Suprapubic skin (tissue), 4 donors: ENCODE data around the gene MSANTD2.

Experiments used
- POLR2A ChIP-seq, 2 donors: fragments of 450-650 bp; IDR thresholded peaks; one replicate each; pipeline ENCODE4 v1.6.1; 2017; ENCODE audit warnings: antibody characterized with exemption in 2 of 2, mild to moderate bottlenecking in 2 of 2, moderate library complexity in 2 of 2
- POLR2AphosphoS5 ChIP-seq, 3 donors: sonication (generic); formaldehyde crosslinking; IDR thresholded peaks; one replicate each; pipeline ENCODE4 v1.6.1; 2017; ENCODE audit warnings: antibody characterized with exemption in 3 of 3
- TF ChIP-seq, protein P1 (sequence below), 2 donors: fragments of 200-600 bp in 1 of 2; fragments of 450-650 bp in 1 of 2; sonication (generic) in 1 of 2; IDR thresholded peaks; one replicate each; pipeline ENCODE4 v1.5.1; 2016 to 2019; ENCODE audit warnings: antibody characterized with exemption in 2 of 2, mild to moderate bottlenecking in 1 of 2, moderate library complexity in 1 of 2

DNA sequence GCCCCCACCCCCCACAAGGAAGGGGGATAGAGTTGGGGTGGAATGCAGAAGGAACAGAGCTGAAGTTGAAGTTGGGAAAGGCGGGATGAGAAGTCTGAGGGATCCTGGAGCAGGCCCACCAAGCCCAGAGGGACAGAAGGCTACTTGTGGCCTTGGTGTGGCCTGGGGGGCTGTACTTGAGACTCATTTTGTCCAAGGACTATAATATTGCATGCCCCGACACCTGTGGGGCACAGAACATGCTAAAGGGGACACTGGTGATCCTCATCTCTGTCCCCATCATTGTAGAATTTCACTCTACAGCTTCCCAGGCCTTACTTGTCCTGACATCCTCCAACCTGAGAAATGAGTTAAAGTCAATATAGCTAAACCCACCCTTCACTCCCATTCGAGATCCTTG lies 39.4 kb downstream of the MSANTD2 start:
- TF ChIP-seq POLR2A (IDR thresholded peaks at IDR 0.05) (no peak), POLR2AphosphoS5 (IDR thresholded peaks at IDR 0.05) (no peak)
- TF ChIP-seq, protein P1, sequence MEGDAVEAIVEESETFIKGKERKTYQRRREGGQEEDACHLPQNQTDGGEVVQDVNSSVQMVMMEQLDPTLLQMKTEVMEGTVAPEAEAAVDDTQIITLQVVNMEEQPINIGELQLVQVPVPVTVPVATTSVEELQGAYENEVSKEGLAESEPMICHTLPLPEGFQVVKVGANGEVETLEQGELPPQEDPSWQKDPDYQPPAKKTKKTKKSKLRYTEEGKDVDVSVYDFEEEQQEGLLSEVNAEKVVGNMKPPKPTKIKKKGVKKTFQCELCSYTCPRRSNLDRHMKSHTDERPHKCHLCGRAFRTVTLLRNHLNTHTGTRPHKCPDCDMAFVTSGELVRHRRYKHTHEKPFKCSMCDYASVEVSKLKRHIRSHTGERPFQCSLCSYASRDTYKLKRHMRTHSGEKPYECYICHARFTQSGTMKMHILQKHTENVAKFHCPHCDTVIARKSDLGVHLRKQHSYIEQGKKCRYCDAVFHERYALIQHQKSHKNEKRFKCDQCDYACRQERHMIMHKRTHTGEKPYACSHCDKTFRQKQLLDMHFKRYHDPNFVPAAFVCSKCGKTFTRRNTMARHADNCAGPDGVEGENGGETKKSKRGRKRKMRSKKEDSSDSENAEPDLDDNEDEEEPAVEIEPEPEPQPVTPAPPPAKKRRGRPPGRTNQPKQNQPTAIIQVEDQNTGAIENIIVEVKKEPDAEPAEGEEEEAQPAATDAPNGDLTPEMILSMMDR (IDR thresholded peaks at IDR 0.05) = no peak
